Neutrophil (primary cell): ENCODE results near the gene LINC01488.

Source experiments
- H3K27ac ChIP-seq: fragments of 200-600 bp; sonication (generic); 2 replicates; pipeline ENCODE4 v1.5.1; 2016; ENCODE audit warnings: mild to moderate bottlenecking, moderate library complexity
- H3K27me3 ChIP-seq: fragments of 200-600 bp; sonication (generic); 2 replicates; pipeline ENCODE4 v1.6.0; 2016; ENCODE audit warnings: mild to moderate bottlenecking
- H3K36me3 ChIP-seq: fragments of 200-600 bp; sonication (generic); 2 replicates; pipeline ENCODE4 v1.5.1; 2017
- H3K4me1 ChIP-seq, 2 experiments: fragments of 200-600 bp in 1 of 2; sonication (generic) in 1 of 2; 1 replicate in 1 of 2; 2 replicates in 1 of 2; pipeline versions ENCODE4 v1.5.1 to v1.6.1; 2013 to 2016; ENCODE audit warnings: low read depth in 1 of 2, low read length in 1 of 2, mild to moderate bottlenecking in 1 of 2, moderate library complexity in 1 of 2; ENCODE audit not compliant: control insufficient read depth in 1 of 2, insufficient read depth in 1 of 2
- H3K4me3 ChIP-seq, 2 experiments: fragments of 200-600 bp in 1 of 2; sonication (generic) in 1 of 2; 1 replicate in 1 of 2; 2 replicates in 1 of 2; pipeline ENCODE4 v1.5.1; 2013 to 2016; ENCODE audit warnings: low read depth in 1 of 2, low read length in 1 of 2, mild to moderate bottlenecking in 1 of 2, moderate library complexity in 1 of 2
- H3K9me3 ChIP-seq: fragments of 200-600 bp; sonication (generic); 2 replicates; pipeline ENCODE4 v1.5.1; 2016
- CTCF ChIP-seq: fragments of 200-600 bp; sonication (generic); IDR thresholded peaks from 2 replicates; pipeline ENCODE4 v1.5.1; 2016; ENCODE audit warnings: antibody characterized with exemption

The LINC01488 gene

GRCh38 chr11:69486056-69486772, 4.8 kb downstream of the LINC01488 start:
- Histone ChIP-seq H3K4me3 (no peak overlapping the region), H3K27ac (no peak overlapping the region), H3K9me3 (no peaks in the 10 kb centered on the region), H3K36me3 (no peaks in the 10 kb centered on the region), H3K27me3 (no peaks in the 10 kb centered on the region), H3K4me1 (no peaks in the 10 kb centered on the region)
- TF ChIP-seq CTCF = no peak

DNA sequence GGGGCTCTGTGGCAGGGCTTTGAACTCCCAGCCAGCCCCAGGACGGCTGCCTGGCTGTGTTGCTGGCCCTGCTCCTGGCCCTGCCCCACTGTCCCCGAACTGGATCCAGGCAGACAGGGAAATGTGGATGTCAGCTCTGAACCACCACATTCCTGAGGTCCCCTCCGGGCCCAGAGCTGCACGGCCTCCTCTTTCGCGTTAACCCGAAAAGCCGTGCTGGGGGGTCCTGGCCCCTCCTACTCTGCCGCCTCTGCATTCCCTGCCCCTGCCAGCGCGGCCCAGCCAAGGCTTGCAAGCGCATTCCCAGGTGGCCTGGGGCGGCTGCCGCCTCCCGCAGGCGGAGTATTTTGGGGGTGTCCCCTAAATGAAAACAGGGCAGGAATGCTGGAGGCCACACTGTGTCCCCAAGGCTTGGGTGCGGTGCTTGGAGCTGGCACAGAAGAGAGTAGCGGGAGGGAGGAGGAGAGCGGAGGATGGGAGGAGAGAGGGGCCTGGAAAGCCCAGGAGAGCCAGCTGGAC, 5.4 kb downstream of the LINC01488 start:
- Histone ChIP-seq H3K36me3 (no peaks in the 10 kb centered on the region), H3K27me3 (no peaks in the 10 kb centered on the region), H3K4me3 (no peak overlapping the region), H3K4me1 (no peaks in the 10 kb centered on the region), H3K27ac (no peak overlapping the region), H3K9me3 (no peaks in the 10 kb centered on the region)
- TF ChIP-seq CTCF = no peak

DNA sequence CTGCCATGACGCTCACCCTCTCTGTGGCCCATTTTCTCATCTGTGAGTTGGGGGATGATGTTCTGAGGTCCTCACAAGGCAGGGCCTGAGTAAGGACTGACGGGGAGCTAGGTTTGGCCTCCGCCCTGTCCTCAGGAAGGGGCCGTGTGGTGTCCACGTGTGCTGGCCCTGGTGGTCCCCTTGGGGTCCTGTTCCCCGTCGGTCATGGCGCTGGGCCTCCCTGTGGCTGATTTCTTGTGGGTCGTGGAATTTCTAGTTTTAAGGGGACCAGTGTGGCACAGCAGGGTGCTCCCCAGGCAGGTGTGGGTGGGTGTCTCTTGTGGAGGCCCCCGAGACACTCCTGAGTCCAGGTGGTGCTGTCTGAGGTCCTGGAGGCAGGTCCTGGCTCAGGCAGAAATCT, 5.9 kb downstream of the LINC01488 start:
- no peak for TF ChIP-seq CTCF
- Histone ChIP-seq H3K27me3 (no peaks in the 10 kb centered on the region), H3K4me3 (no peak overlapping the region), H3K36me3 (no peaks in the 10 kb centered on the region), H3K4me1 (no peaks in the 10 kb centered on the region), H3K27ac (no peak overlapping the region), H3K9me3 (no peaks in the 10 kb centered on the region)

- no peaks in the 10 kb centered on the region for H3K36me3 ChIP-seq
- no peaks in the 10 kb centered on the region for H3K9me3 ChIP-seq
- H3K4me1 ChIP-seq = no peaks in the 10 kb centered on the region
- no peaks in the 10 kb centered on the region for H3K27me3 ChIP-seq
- no peak for TF ChIP-seq CTCF
- H3K4me3 ChIP-seq = no peak overlapping the region
- H3K27ac ChIP-seq = no peak overlapping the region
Measured at GRCh38 chr11:69487849-69488542, 6.5 kb downstream of the LINC01488 start.

- Histone ChIP-seq H3K27me3 (no peaks in the 10 kb centered on the region), H3K4me1 (no peaks in the 10 kb centered on the region), H3K36me3 (no peaks in the 10 kb centered on the region), H3K27ac (no peak overlapping the region), H3K9me3 (no peaks in the 10 kb centered on the region), H3K4me3 (no peak overlapping the region)
- no peak for TF ChIP-seq CTCF
Measured at GRCh38 chr11:69488543-69488940, 7.1 kb downstream of the LINC01488 start.
